ENCODE measurements around the gene NUMB. TPM values are rescaled to one million over a fixed set of nuclear protein-coding genes. Genes with fewer than 3 reads are reported as not detected.
"Not testable (repeated sequence)": the region's sequence is repeated elsewhere in the genome, so short reads cannot be mapped to it uniquely, and the experiment has no call there.

The NUMB gene
- total RNA-seq, 1 donor from 2014 or later, result 32.1 TPM

GRCh38 chr14:73427516-73428264, 30.7 kb downstream of the NUMB start:
- TF ChIP-seq, protein P1, sequence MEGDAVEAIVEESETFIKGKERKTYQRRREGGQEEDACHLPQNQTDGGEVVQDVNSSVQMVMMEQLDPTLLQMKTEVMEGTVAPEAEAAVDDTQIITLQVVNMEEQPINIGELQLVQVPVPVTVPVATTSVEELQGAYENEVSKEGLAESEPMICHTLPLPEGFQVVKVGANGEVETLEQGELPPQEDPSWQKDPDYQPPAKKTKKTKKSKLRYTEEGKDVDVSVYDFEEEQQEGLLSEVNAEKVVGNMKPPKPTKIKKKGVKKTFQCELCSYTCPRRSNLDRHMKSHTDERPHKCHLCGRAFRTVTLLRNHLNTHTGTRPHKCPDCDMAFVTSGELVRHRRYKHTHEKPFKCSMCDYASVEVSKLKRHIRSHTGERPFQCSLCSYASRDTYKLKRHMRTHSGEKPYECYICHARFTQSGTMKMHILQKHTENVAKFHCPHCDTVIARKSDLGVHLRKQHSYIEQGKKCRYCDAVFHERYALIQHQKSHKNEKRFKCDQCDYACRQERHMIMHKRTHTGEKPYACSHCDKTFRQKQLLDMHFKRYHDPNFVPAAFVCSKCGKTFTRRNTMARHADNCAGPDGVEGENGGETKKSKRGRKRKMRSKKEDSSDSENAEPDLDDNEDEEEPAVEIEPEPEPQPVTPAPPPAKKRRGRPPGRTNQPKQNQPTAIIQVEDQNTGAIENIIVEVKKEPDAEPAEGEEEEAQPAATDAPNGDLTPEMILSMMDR (IDR thresholded peaks at IDR 0.05; ENCODE audit: borderline replicate concordance), result no peak
- H3K4me1 ChIP-seq, result peaks cover 57% of the 10 kb centered on the region
- intact Hi-C loops (cut with micrococcal nuclease), result no loop called here
- H3K27me3 ChIP-seq (ENCODE audit: low read depth), result no peaks in the 10 kb centered on the region
- H3K9me3 ChIP-seq (replicated peaks), result no peaks in the 10 kb centered on the region
- H3K27ac ChIP-seq (replicated peaks), result peak overlapping the region; percentile 76
- H3K4me3 ChIP-seq, result no peak overlapping the region
- H3K36me3 ChIP-seq, result no peaks in the 10 kb centered on the region
- no peak for DNase-seq

- Histone ChIP-seq H3K4me3 (no peak overlapping the region), H3K36me3 (no peaks in the 10 kb centered on the region), H3K9me3 (replicated peaks) (no peaks in the 10 kb centered on the region), H3K27me3 (ENCODE audit: low read depth) (no peaks in the 10 kb centered on the region), H3K4me1 (peaks cover 65% of the 10 kb centered on the region), H3K27ac (replicated peaks) (peak overlapping the region; percentile 76)
- TF ChIP-seq, protein P1 (IDR thresholded peaks at IDR 0.05; ENCODE audit: borderline replicate concordance), result no peak
- no peak for DNase-seq
- intact Hi-C loops (cut with micrococcal nuclease), result no loop called here
Measured at GRCh38 chr14:73426877-73427276, 31.5 kb downstream of the NUMB start.

GRCh38 chr14:73424453-73424852, 33.9 kb downstream of the NUMB start:
- Histone ChIP-seq H3K4me3 (no peak overlapping the region), H3K36me3 (peaks cover 9% of the 10 kb centered on the region), H3K4me1 (peaks cover 63% of the 10 kb centered on the region), H3K9me3 (replicated peaks) (no peaks in the 10 kb centered on the region), H3K27ac (replicated peaks) (peak overlapping the region; percentile 49), H3K27me3 (ENCODE audit: low read depth) (no peaks in the 10 kb centered on the region)
- intact Hi-C loops (cut with micrococcal nuclease), result no loop called here
- TF ChIP-seq, protein P1 (IDR thresholded peaks at IDR 0.05; ENCODE audit: borderline replicate concordance), result no peak
- DNase-seq, result no peak

GRCh38 chr14:73423092-73423491, 35.3 kb downstream of the NUMB start:
- H3K4me3 ChIP-seq; DNase-seq; intact Hi-C loops (cut with micrococcal nuclease); H3K36me3 ChIP-seq; H3K27me3 ChIP-seq (ENCODE audit: low read depth); H3K9me3 ChIP-seq (replicated peaks): not testable (repeated sequence)
- Histone ChIP-seq H3K27ac (replicated peaks) (peak overlapping the region; percentile 49), H3K4me1 (peaks cover 50% of the 10 kb centered on the region)

DNA sequence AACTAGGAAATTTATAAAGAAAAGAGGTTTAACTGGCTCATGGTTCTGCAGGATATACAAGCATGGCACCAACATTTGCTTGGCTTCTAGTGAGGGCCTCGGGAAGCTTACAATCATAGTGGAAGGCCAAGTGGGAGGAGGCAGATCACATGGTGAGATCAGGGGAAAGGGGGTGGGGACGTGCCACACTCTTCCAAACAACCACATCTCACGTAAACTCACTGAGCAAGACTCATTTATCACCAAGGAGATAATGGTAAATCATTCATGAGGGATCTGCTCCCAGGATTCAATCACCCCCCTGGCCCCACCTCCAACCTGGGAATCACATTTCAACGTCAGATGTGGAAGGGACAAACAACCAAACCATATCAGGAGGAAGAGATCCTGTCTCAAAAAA, 35.8 kb downstream of the NUMB start:
- no peak for DNase-seq
- Histone ChIP-seq H3K36me3 (peaks cover 9% of the 10 kb centered on the region), H3K4me1 (peaks cover 47% of the 10 kb centered on the region), H3K4me3 (no peak overlapping the region), H3K9me3 (replicated peaks) (no peaks in the 10 kb centered on the region), H3K27me3 (ENCODE audit: low read depth) (no peaks in the 10 kb centered on the region), H3K27ac (replicated peaks) (no peak overlapping the region)
- intact Hi-C loops (cut with micrococcal nuclease), result no loop called here
- TF ChIP-seq, protein P1 (IDR thresholded peaks at IDR 0.05; ENCODE audit: borderline replicate concordance), result no peak

DNA sequence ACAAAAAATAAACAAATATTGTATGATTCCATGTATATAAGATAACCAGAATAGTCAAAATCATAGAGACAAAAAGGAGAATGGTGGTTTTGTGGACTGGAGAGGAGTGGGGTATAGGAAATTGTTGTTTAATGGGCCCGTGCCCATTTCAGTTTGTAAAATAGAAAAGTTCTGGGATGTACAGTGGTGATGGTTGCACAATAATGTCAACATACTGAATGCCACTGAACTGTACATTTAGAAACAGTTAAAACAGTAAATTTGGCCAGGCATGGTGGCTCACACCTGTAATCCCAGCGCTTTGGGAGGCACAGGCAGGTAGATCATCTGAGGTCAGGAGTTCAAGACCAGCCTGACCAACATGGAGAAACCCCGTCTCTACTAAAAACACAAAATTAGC, 40.1 kb downstream of the NUMB start:
- TF ChIP-seq, protein P1 (IDR thresholded peaks at IDR 0.05; ENCODE audit: borderline replicate concordance), result no peak
- Histone ChIP-seq H3K4me3 (no peak overlapping the region), H3K4me1 (peaks cover 27% of the 10 kb centered on the region), H3K36me3 (peaks cover 9% of the 10 kb centered on the region), H3K9me3 (replicated peaks) (peaks cover 8% of the 10 kb centered on the region), H3K27ac (replicated peaks) (no peak overlapping the region), H3K27me3 (ENCODE audit: low read depth) (no peaks in the 10 kb centered on the region)
- intact Hi-C loops (cut with micrococcal nuclease), result no loop called here
- DNase-seq, result no peak

DNA sequence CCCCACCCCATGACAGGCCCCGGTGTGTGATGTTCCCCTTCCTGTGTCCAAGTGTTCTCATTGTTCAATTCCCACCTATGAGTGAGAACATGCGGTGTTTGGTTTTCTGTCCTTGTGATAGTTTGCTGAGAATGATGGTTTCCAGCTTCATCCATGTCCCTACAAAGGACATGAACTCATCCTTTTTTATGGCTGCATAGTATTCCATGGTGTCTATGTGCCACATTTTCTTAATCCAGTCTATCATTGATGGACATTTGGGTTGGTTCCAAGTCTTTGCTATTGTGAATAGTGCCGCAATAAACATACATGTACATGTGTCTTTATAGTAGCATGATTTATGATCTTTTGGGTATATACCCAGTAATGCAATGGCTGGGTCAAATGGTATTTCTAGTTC, 52.1 kb downstream of the NUMB start:
- intact Hi-C loops (cut with micrococcal nuclease); H3K27ac ChIP-seq (replicated peaks); H3K27me3 ChIP-seq (ENCODE audit: low read depth); H3K4me3 ChIP-seq; DNase-seq; H3K9me3 ChIP-seq (replicated peaks): not testable (repeated sequence)
- Histone ChIP-seq H3K36me3 (peaks cover 15% of the 10 kb centered on the region), H3K4me1 (peaks cover 17% of the 10 kb centered on the region)

Measured in left ventricle myocardium inferior (tissue), 1 donor.